Testis (tissue), 2 donors: ENCODE data around the gene NRP2.

Experiments
- CTCF ChIP-seq, 3 experiments: fragments of 450-650 bp in 2 of 3; fragments of 200-600 bp in 1 of 3; sonication (generic) in 1 of 3; IDR thresholded peaks; one replicate each; pipeline ENCODE4 v1.5.1; 2016 to 2019; ENCODE audit warnings: antibody characterized with exemption in 3 of 3, mild to moderate bottlenecking in 2 of 3, moderate library complexity in 1 of 3
- POLR2A ChIP-seq: fragments of 450-650 bp; IDR thresholded peaks from one replicate; pipeline ENCODE4 v1.6.1; 2017; ENCODE audit warnings: antibody characterized with exemption, mild to moderate bottlenecking, moderate library complexity

DNA sequence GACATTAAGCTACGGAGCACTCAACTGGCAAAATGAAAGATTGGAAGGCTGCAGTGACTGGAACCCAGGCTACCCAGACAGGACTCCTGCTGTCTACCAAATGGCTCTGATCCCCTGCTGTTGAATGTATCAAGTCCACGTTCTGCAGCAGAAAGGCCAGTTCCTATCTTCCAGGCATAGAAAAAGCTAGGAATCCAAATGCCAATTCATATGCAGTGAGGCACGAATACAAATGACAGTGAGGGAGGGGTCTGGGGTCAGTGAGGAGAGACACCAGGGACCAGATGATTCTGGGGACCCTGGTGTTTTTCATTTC lies 5.3 kb downstream of the NRP2 start:
- TF ChIP-seq CTCF (IDR thresholded peaks at IDR 0.05) = no peak
- TF ChIP-seq POLR2A = no peak
